HG02840 (cell line): Measurements from ENCODE around the gene RRP7A.
"Not testable (repeated sequence)": the region's sequence is repeated elsewhere in the genome, so short reads cannot be mapped to it uniquely, and the experiment has no call there.

Experiments
- ATAC-seq: cut with Tn5 transposase; IDR thresholded peaks from one replicate; pipeline ENCODE4 v1.9.1; 2021; ENCODE audit warnings: mild to moderate bottlenecking, moderate library complexity, moderate number of reproducible peaks; ENCODE audit not compliant: unreplicated experiment, low FRiP score

Gene RRP7A

DNA sequence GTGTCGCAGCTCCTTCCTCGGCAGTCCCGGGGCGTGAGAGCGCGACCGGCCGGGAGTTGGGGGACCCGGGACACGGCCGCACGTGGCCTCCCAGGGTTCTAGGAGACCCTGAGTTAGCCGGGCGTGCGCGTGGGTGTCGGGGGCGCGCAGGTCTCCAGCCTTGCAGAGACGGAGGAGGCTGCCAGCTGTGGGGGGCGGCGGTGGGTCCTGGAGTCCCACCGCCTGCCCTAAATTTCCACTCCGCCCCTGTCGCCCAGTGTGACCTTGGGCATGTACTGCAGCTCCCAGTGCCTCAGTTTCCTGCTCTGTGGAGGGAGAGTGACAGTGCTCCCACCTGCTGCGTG lies 18.8 kb downstream of the RRP7A start:
- ATAC-seq, result no peak

- peak; percentile 50 for ATAC-seq
Measured at GRCh38 chr22:42500161-42500835, 19.3 kb downstream of the RRP7A start.

- not testable (repeated sequence) for ATAC-seq
Measured at GRCh38 chr22:42499773-42500160, 19.8 kb downstream of the RRP7A start.

DNA sequence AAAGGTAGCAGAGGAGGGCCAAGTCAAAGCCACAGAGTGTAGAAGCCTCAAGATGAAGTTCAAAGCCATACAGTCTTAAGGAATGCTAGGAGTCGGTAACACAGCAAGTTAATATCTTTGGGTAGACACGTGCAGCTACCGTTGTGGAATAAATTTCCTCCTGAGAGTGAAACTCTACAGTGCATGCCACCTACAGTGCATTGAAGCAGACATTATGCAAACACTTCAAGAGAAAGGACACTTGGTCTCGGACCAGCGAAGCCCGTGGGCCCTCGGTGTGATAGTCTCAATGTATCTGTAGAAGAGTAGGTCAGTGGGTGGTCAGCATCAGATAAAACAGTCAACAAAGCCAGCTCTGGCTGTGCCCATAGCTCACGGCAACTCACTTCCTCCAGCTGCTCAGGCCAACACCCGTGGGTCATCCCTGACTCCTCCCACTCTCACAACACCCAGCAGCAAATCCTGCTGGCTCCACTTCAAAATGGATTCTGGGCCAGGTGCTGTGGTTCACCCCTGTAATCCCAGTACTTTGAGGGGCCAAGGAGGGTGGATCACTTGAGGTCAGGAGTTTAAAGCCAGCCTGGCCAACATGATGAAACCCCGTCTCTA lies 24.0 kb downstream of the RRP7A start:
- not testable (repeated sequence) for ATAC-seq

- ATAC-seq, result no peak
Measured at GRCh38 chr22:42493393-42493792, 26.2 kb downstream of the RRP7A start.

DNA sequence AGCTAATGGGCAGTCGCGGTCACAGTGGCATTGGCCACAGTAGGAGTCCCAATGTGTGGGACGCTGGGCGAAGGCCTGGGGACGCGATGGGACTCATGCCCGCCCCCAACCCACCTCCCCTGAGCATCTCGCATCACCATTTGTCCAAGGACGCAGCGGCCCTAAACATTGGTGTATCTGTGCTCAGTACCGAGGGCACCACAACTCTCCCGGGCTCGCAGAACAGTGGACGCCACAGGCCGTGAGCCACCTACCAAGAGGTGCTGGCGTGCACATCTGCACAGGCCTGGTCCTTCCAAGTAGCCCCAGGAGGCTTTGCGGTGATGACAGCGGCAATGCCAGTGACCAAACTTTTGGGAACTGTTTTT lies 27.3 kb downstream of the RRP7A start:
- no peak for ATAC-seq

GRCh38 chr22:42490243-42490832 lies 29.3 kb downstream of the RRP7A start:
- ATAC-seq, result no peak

DNA sequence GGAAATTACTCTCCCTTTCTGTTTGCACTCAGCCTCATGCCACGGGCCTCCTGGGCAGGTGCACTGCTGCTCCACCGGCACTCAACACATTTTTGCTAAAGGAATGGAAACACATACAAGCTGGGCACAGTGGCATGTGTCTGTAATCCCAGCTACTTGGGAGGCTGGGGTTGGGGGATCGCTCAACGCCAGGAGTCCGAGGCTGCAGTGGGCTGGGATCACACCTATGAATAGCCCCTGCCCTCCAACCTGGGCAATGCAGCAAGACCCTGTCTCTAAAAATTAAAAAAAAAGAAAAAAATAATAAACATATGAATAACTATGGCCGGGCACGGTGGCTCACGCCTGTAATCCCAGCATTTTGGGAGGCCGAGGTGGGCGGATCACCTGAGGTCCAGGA lies 30.6 kb downstream of the RRP7A start:
- ATAC-seq, result no peak

DNA sequence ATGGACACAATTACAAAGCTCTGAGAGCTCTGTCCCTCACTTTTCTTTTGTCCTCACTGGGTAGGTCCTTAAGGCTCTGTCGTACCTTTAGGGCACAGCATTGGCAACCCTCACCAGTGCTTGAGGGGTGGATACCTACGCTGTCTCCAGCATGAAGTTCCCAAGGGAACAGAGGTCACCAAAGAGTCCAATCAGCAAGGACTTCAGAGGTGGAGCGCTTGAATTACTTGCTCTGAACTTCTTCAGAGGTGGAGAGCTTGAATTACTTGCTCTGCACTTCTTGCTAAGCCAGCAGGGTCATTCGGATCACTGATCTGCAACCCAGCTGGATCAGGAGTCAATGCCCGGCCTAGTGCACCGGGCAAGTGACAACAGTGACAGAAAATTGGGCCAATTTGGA lies 35.1 kb downstream of the RRP7A start:
- ATAC-seq, result no peak

DNA sequence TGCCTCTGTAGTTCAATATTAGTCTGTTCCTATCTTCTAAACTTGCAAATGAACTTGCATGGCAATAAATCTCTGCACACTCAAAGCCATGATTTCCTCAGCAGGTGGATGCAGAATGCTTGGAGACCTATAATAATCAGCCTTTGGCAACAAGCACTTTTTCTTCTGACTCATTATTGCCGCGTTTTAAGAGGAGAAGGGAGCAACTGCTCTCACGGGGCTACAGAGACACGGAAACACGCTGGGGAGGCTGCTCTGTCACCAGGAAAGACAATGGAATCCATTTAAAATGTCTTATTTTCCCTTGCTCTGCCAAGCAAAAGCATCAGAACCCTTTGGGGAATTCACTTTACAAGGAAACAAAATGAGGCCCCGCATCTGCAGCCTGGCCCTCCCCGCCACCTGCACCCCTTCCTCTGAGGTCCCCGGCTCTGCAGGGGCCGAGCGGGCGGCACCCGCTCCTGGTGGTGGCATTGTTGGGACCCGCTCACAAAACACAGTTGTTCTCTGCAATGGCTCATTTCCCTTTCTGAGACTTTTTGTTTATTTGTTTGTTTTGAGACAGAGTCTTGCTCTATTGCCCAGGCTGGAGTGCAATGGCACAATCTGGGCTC lies 35.9 kb downstream of the RRP7A start:
- ATAC-seq, result not testable (repeated sequence)

GRCh38 chr22:42475122-42475521 lies 44.5 kb downstream of the RRP7A start:
- no peak for ATAC-seq

- ATAC-seq, result no peak
Measured at GRCh38 chr22:42473484-42474193, 46.0 kb downstream of the RRP7A start.

- no peak for ATAC-seq
Measured at GRCh38 chr22:42472671-42473070, 46.9 kb downstream of the RRP7A start.

GRCh38 chr22:42471441-42471840 lies 48.2 kb downstream of the RRP7A start:
- no peak for ATAC-seq

DNA sequence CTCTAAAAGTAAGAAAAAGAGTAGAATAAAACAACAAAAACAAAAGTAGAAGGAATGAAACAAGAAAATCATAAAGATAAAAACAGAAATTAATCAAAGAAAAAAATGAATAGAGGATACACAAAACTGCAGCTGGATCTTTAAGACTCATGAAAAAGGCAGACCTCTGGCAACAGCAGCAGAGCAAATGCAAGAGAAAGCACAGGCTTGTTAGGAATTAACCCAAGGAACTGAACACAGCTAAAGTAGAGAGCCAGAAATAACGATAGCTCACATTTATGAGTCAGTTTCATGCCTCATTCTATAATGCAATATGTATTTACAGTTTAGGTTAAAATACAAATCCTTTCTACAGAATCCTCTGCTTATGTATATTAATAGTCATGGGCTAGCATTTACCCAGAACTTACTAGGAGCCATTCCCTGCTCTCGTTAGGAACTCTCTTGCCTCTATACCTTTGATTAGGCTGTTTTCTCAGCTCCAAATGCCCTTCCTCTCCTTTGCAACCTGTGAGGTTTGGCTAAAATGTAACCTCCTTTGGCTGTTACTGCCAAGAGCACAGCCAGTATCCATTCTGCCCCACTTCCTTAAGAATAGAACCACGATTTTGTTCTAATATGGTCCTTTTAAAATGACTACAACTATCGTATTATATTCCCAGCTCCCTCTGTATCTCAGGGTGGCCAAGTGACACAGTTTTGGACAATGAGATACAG lies 49.1 kb downstream of the RRP7A start:
- ATAC-seq, result no peak

DNA sequence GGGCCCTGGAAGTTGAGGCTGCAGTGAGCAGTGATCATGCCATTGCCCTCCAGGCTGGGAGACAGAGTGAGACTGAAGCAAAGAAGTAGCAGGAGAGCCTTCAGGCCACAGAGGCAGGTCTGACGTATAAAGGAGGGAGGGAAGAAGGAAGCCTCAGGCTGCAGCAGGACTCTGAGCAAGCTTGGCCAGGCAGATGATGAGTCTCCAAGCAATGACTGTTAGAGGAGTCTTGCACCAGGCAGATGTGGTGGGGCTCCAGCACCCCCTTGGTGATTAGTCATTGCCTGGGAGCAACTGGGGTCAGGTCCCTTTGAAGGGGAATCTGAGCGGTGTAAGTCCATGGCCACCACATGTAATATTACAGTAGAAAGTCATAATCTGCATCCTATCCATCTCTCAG lies 50.8 kb downstream of the RRP7A start:
- ATAC-seq, result no peak

GRCh38 chr22:42462016-42462415 lies 57.6 kb downstream of the RRP7A start:
- ATAC-seq, result no peak

- no peak for ATAC-seq
Measured at GRCh38 chr22:42461511-42461910, 58.1 kb downstream of the RRP7A start.
